Tibial nerve (tissue), 4 donors: ENCODE data around the gene BRD3OS. TPM values are rescaled to one million over a fixed set of nuclear protein-coding genes. Genes with fewer than 3 reads are reported as not detected.

Experiments used
- DNase-seq, 2 donors: peaks; one replicate each; pipeline ENCODE4 v3.0.0-alpha.2; 2019; ENCODE audit warnings: low spot score in 2 of 2
- H3K27ac ChIP-seq, 4 donors: fragments of 200-600 bp; sonication (generic) in 3 of 4; one replicate each; pipeline ENCODE4 v1.5.1; 2017 to 2019; ENCODE audit warnings: mild to moderate bottlenecking in 1 of 4
- H3K27me3 ChIP-seq, 2 donors: fragments of 200-600 bp; sonication (generic) in 1 of 2; one replicate each; pipeline versions ENCODE4 v1.5.1 to v1.6.0; 2017 to 2019
- H3K36me3 ChIP-seq, 3 donors: fragments of 200-600 bp; sonication (generic); one replicate each; pipeline ENCODE4 v1.5.1; 2018 to 2019
- H3K4me1 ChIP-seq, 4 donors: fragments of 200-600 bp; sonication (generic) in 3 of 4; one replicate each; pipeline ENCODE4 v1.5.1; 2017 to 2019
- H3K4me3 ChIP-seq, 4 donors: fragments of 200-600 bp; sonication (generic) in 3 of 4; one replicate each; pipeline ENCODE4 v1.5.1; 2017 to 2019; ENCODE audit warnings: mild to moderate bottlenecking in 1 of 4, moderate library complexity in 1 of 4
- H3K9me3 ChIP-seq, 4 donors: fragments of 200-600 bp; sonication (generic) in 3 of 4; one replicate each; pipeline ENCODE4 v1.5.1; 2017 to 2019
- EP300 ChIP-seq, 2 donors: sonication (generic); formaldehyde crosslinking; IDR thresholded peaks; one replicate each; pipeline ENCODE4 v1.6.1; 2017; ENCODE audit warnings: antibody characterized with exemption in 2 of 2, mild to moderate bottlenecking in 1 of 2
- POLR2A ChIP-seq, 2 donors: fragments of 450-650 bp; IDR thresholded peaks; one replicate each; pipeline ENCODE4 v1.6.1; 2017; ENCODE audit warnings: antibody characterized with exemption in 2 of 2, mild to moderate bottlenecking in 2 of 2, moderate library complexity in 2 of 2
- WGBS, 2 donors: methylation state at CpG; one replicate each; pipeline ENCODE4 v1.1.5; 2018; 5-methylcytosine and 5-hydroxymethylcytosine counted together
- total RNA-seq, 4 donors: library from RNA; depleted of rRNA; stranded (reverse); fragments of >200 nt; gene quantifications; one replicate each; pipeline ENCODE4 v1.1.0, GENCODE V29; 2016
- TF ChIP-seq, protein P1 (sequence below), 5 experiments: fragments of 200-600 bp in 3 of 5; fragments of 450-650 bp in 2 of 5; sonication (generic) in 3 of 5; IDR thresholded peaks; one replicate each; pipeline ENCODE4 v1.5.1; 2016 to 2019; ENCODE audit warnings: antibody characterized with exemption in 5 of 5, mild to moderate bottlenecking in 3 of 5, moderate library complexity in 2 of 5

The BRD3OS gene
- total RNA-seq, 4 donors from 2014 or later = 9.2 to 28.2 (median 13.7) TPM

DNA sequence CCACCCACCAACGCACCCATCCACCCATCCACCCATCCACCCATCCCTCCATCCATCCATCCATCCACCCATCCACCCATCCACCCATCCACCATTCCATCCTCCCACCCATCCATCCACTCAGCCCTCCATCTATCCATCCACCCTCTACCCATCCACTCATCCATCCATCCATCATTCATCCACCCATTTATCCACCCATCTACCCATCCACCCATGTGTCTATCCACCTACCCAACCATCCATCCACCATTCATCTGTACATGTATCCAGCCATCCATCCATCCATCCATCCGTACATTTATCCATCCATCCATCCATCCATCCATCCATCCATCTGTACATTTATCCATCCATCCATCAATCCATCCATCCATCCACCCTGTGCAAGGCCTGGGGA, 22.0 kb upstream of the BRD3OS start:
- H3K27me3 ChIP-seq = no peaks in the 10 kb centered on the region
- no peaks in the 10 kb centered on the region for H3K4me1 ChIP-seq
- no peak overlapping the region for H3K27ac ChIP-seq
- TF ChIP-seq EP300 (IDR thresholded peaks at IDR 0.05) = no peak
- no peak for TF ChIP-seq POLR2A (IDR thresholded peaks at IDR 0.05)
- TF ChIP-seq, protein P1, sequence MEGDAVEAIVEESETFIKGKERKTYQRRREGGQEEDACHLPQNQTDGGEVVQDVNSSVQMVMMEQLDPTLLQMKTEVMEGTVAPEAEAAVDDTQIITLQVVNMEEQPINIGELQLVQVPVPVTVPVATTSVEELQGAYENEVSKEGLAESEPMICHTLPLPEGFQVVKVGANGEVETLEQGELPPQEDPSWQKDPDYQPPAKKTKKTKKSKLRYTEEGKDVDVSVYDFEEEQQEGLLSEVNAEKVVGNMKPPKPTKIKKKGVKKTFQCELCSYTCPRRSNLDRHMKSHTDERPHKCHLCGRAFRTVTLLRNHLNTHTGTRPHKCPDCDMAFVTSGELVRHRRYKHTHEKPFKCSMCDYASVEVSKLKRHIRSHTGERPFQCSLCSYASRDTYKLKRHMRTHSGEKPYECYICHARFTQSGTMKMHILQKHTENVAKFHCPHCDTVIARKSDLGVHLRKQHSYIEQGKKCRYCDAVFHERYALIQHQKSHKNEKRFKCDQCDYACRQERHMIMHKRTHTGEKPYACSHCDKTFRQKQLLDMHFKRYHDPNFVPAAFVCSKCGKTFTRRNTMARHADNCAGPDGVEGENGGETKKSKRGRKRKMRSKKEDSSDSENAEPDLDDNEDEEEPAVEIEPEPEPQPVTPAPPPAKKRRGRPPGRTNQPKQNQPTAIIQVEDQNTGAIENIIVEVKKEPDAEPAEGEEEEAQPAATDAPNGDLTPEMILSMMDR (IDR thresholded peaks at IDR 0.05) = no peak
- no peaks in the 10 kb centered on the region for H3K36me3 ChIP-seq
- no peak for DNase-seq
- no peaks in the 10 kb centered on the region for H3K9me3 ChIP-seq
- H3K4me3 ChIP-seq = no peak overlapping the region
- WGBS, 2 donors = 89% methylated on average over 2 of the region's 2 CpGs

DNA sequence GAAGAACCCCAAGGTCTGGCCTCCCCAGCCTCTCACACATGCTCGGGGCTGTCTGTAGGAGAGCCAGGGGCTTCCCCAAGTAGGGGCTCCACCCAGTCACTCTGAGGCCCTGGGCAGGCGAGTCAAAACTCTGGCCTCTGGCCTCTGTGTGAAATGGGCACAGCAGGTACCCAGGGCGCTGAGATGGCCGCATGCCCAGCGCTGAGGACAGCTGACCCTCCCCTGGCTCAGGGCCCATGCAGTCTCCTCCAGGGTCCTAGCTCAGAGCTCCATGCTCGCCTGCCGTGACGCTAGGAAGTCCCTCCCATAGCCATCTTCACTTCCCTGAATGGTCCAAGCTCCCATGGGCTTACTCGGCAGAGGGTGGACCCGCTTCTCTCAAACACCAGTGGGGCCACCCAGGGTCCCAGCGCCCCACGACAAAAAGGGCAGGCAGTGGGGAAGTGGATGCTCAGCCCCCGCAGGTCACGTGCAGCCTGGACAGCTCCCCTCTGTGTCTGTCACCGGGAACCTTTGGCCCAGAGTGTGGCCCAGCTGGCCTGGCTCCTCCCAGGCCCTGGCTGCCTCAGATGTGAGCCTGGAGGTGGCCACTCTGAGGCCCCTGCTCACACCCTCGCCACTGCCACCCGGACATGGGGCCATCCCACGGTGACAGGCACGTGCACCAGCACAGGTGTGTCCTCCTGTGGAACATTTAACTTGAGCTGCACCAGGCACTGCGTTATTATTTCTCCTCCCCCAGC, 21.0 kb upstream of the BRD3OS start:
- Histone ChIP-seq H3K4me1 (no peaks in the 10 kb centered on the region), H3K9me3 (no peaks in the 10 kb centered on the region), H3K4me3 (no peak overlapping the region), H3K27me3 (no peaks in the 10 kb centered on the region), H3K36me3 (no peaks in the 10 kb centered on the region), H3K27ac (no peak overlapping the region)
- WGBS, 2 donors = 55 to 60% methylated on average over 6 to 16 of the region's 20 CpGs
- no peak for DNase-seq
- TF ChIP-seq, protein P1 (IDR thresholded peaks at IDR 0.05) = no peak
- TF ChIP-seq POLR2A (IDR thresholded peaks at IDR 0.05) (no peak), EP300 (IDR thresholded peaks at IDR 0.05) (no peak)

DNA sequence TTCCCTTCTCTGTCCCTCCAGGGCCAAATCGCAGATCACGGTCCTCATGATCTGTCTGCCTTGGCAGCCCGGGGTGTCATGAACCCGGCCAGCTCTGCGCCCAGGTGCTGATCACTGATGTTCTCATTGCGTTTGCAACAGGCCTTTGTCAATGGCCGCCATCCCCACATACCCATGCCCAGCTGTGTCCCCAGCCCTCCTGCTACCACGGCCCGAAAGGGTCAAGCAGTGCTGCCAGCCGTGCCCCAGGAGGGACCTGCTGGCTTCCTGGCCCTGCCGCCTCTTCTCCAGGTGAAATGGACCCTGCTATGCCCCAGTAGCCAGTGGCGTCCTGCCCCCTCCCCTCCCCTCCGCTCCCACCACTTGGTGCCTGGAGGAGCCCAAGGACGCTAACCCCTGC, 20.4 kb upstream of the BRD3OS start:
- H3K4me3 ChIP-seq = no peak overlapping the region
- no peaks in the 10 kb centered on the region for H3K9me3 ChIP-seq
- no peak overlapping the region for H3K27ac ChIP-seq
- H3K27me3 ChIP-seq = no peaks in the 10 kb centered on the region
- no peak for DNase-seq
- WGBS, 2 donors = 85 to 87% methylated on average over 13 to 14 of the region's 14 CpGs
- H3K36me3 ChIP-seq = no peaks in the 10 kb centered on the region
- no peaks in the 10 kb centered on the region for H3K4me1 ChIP-seq
- TF ChIP-seq EP300 (IDR thresholded peaks at IDR 0.05) = no peak
- TF ChIP-seq, protein P1 (IDR thresholded peaks at IDR 0.05) = no peak
- no peak for TF ChIP-seq POLR2A (IDR thresholded peaks at IDR 0.05)

DNA sequence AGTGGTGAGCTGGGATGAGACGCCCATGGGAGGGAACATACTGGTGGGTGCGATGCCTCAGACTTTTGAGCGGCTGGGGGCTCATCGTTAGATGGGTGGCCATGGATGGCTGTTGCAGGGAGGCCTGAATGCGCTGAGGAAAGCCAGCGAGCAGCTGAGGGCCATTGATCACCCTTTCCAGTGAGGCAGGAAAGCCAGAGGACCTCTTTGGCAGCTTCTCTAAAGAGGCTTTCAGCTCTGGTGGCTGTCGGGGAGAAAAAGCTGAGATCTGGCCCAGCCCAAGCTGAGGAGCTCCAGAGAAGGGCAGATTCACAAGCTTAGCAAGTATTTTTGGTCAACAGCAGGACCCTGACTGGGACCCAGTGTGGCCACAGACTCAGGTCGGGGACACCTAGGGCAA, 19.9 kb upstream of the BRD3OS start:
- Histone ChIP-seq H3K27me3 (no peaks in the 10 kb centered on the region), H3K4me3 (no peak overlapping the region), H3K9me3 (no peaks in the 10 kb centered on the region), H3K27ac (no peak overlapping the region), H3K36me3 (no peaks in the 10 kb centered on the region), H3K4me1 (no peaks in the 10 kb centered on the region)
- 84 to 88% methylated on average over 8 of the region's 8 CpGs for WGBS, 2 donors
- DNase-seq = no peak
- TF ChIP-seq EP300 (IDR thresholded peaks at IDR 0.05) = no peak
- TF ChIP-seq POLR2A (IDR thresholded peaks at IDR 0.05) = no peak
- TF ChIP-seq, protein P1 (IDR thresholded peaks at IDR 0.05) = no peak

DNA sequence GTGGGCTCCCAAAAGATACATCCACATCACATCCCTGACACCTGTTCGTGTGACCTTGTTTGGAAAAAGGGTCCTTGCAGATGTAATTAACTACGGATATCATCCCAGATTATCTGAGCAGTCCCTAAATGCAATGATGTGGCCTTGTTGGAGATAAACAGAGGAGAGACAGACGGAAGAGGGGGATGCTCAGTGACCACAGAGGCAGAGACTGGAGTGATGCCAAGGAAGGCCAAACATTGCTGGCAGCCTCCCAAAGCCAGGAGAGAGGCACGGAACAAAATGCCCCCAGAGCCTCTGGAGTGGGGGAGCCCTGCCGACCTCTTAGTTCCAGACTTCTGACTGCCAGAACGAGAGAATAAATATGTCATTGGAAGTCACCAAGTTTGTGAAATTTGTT, 18.1 kb upstream of the BRD3OS start:
- Histone ChIP-seq H3K4me1 (no peaks in the 10 kb centered on the region), H3K36me3 (no peaks in the 10 kb centered on the region), H3K27me3 (no peaks in the 10 kb centered on the region), H3K4me3 (no peak overlapping the region), H3K27ac (no peak overlapping the region), H3K9me3 (no peaks in the 10 kb centered on the region)
- TF ChIP-seq, protein P1 (IDR thresholded peaks at IDR 0.05) = no peak
- TF ChIP-seq POLR2A (IDR thresholded peaks at IDR 0.05) = no peak
- TF ChIP-seq EP300 (IDR thresholded peaks at IDR 0.05) = no peak
- WGBS, 2 donors = 34 to 35% methylated on average over 6 of the region's 6 CpGs
- DNase-seq = no peak
